Upper lobe of left lung (tissue), 4 donors: Measurements from ENCODE around the gene UAP1.

Experiments used
- EP300 ChIP-seq, 4 donors: sonication (generic); formaldehyde crosslinking; IDR thresholded peaks; one replicate each; pipeline ENCODE4 v1.5.1; 2017; ENCODE audit warnings: antibody characterized with exemption in 4 of 4, control low read depth in 2 of 4
- POLR2AphosphoS5 ChIP-seq, 2 donors: sonication (generic); formaldehyde crosslinking; IDR thresholded peaks; one replicate each; pipeline ENCODE4 v1.5.1; 2017; ENCODE audit warnings: antibody characterized with exemption in 2 of 2
- TF ChIP-seq, protein P1 (sequence below), 6 experiments: fragments of 450-650 bp in 4 of 6; fragments of 200-600 bp in 2 of 6; sonication (generic) in 2 of 6; IDR thresholded peaks; one replicate each; pipeline ENCODE4 v1.5.1; 2016 to 2019; ENCODE audit warnings: antibody characterized with exemption in 6 of 6

DNA sequence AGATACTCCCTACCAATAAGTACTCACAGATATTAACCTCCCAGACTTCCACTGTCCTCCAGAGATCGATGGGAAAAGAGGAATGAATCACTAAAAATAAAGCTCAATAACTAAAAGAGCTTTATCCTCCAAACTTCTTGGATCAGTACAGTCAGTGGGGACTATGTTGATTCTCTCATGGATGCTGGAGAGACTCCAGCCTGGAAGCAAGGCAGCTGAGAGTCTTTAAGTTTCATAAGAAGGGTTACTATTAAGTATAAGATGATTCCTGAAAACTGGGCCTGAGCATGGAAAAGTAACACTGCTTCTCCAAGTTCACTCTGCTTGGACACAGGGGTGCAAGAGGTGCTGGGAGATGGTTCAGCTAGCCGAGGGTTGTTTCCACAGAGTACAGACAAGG is 64.6 kb downstream of the UAP1 start:
- TF ChIP-seq POLR2AphosphoS5 (IDR thresholded peaks at IDR 0.05) = no peak
- TF ChIP-seq, protein P1, sequence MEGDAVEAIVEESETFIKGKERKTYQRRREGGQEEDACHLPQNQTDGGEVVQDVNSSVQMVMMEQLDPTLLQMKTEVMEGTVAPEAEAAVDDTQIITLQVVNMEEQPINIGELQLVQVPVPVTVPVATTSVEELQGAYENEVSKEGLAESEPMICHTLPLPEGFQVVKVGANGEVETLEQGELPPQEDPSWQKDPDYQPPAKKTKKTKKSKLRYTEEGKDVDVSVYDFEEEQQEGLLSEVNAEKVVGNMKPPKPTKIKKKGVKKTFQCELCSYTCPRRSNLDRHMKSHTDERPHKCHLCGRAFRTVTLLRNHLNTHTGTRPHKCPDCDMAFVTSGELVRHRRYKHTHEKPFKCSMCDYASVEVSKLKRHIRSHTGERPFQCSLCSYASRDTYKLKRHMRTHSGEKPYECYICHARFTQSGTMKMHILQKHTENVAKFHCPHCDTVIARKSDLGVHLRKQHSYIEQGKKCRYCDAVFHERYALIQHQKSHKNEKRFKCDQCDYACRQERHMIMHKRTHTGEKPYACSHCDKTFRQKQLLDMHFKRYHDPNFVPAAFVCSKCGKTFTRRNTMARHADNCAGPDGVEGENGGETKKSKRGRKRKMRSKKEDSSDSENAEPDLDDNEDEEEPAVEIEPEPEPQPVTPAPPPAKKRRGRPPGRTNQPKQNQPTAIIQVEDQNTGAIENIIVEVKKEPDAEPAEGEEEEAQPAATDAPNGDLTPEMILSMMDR (IDR thresholded peaks at IDR 0.05) = no peak
- TF ChIP-seq EP300 (IDR thresholded peaks at IDR 0.05) = no peak
